A549 (cell line): ENCODE data around the gene KLF6. TPM values are rescaled to one million over a fixed set of nuclear protein-coding genes. Genes with fewer than 3 reads are reported as not detected.

Source experiments
- ATAC-seq, 2 experiments: fragments of 200-7000 bp in 1 of 2; fragments of >200 bp in 1 of 2; cut with Nextera tagmentation in 1 of 2; cut with Tn5 transposase in 1 of 2; 3 replicates each; pipeline versions ENCODE4 v1.8.0 to v1.9.1; 2018 to 2020; ENCODE audit warnings: mild to moderate bottlenecking in 1 of 2, moderate library complexity in 1 of 2
- CTCF ChIA-PET: fragments of 300-600 bp; sonication (Branson Sonifier 250); formaldehyde crosslinking; extraction: SDS; loops from one replicate; lab custom pipeline; 2021; ENCODE audit warnings: antibody characterized with exemption, inconsistent platforms; lab: Yijun Ruan, JAX
- POLR2A ChIA-PET: fragments of 350-600 bp; formaldehyde crosslinking; extraction: SDS; loops from one replicate; lab custom pipeline; 2021; ENCODE audit warnings: antibody characterized with exemption, inconsistent platforms; lab: Yijun Ruan, JAX
- DNase-seq, 2 experiments: peaks; one replicate each; pipeline versions ENCODE4 v3.0.0 to v3.0.0-alpha.2; 2011 to 2016; ENCODE audit warnings: low read depth in 1 of 2, low spot score in 1 of 2
- FAIRE-seq: peaks from 2 replicates; lab custom pipeline; 2011; peaks lifted over from hg19 to GRCh38; lab: Jason Lieb, UNC
- H3K27ac ChIP-seq, 2 experiments: fragments of >200 bp; sonication (Bioruptor Twin); formaldehyde crosslinking; 3 replicates each; pipeline ENCODE4 v1.5.1; 2016 to 2017
- H3K4me1 ChIP-seq: fragments of >200 bp; sonication (Bioruptor Twin); formaldehyde crosslinking; 3 replicates; pipeline ENCODE4 v1.6.1; 2016
- H3K4me2 ChIP-seq: fragments of >200 bp; sonication (Bioruptor Twin); formaldehyde crosslinking; 3 replicates; pipeline ENCODE4 v1.6.1; 2016
- H3K4me3 ChIP-seq: fragments of >200 bp; sonication (Bioruptor Twin); formaldehyde crosslinking; 3 replicates; pipeline ENCODE4 v1.5.1; 2016
- H3K9me3 ChIP-seq: fragments of >200 bp; sonication (Bioruptor Twin); formaldehyde crosslinking; 3 replicates; pipeline ENCODE4 v1.6.1; 2016
- BCL3 ChIP-seq: fragments of >200 bp; sonication (Bioruptor Twin); formaldehyde crosslinking; IDR thresholded peaks from 3 replicates; pipeline ENCODE4 v1.6.1; 2016
- BHLHE40 ChIP-seq: IDR thresholded peaks from 2 replicates; pipeline ENCODE4 v1.6.1; 2012; ENCODE audit warnings: low read depth, low read length, inconsistent platforms
- CBX2 ChIP-seq: fragments of 200-600 bp; sonication (generic); IDR thresholded peaks from 2 replicates; pipeline ENCODE4 v1.6.1; 2016; ENCODE audit warnings: low read depth, mild to moderate bottlenecking, borderline replicate concordance
- CEBPB ChIP-seq, 2 experiments: fragments of >200 bp in 1 of 2; sonication (Bioruptor Twin) in 1 of 2; formaldehyde crosslinking in 1 of 2; IDR thresholded peaks; 2 replicates each; pipeline ENCODE4 v1.6.1; 2012 to 2016
- CHD2 ChIP-seq: fragments of 150-350 bp; IDR thresholded peaks from 2 replicates; pipeline ENCODE4 v1.6.1; 2014; ENCODE audit warnings: low read length; ENCODE audit not compliant: partially characterized antibody
- EHF ChIP-seq: fragments of 250-450 bp; sonication (Bioruptor Pico); IDR thresholded peaks from 2 replicates; pipeline ENCODE4 v1.5.0; 2020; ENCODE audit warnings: mild to moderate bottlenecking
- FOSL2 ChIP-seq, 2 experiments: fragments of 450-650 bp in 1 of 2; fragments of >200 bp in 1 of 2; sonication (Bioruptor Twin) in 1 of 2; formaldehyde crosslinking; IDR thresholded peaks; 2 replicates each; pipeline versions ENCODE4 v1.5.0 to v1.6.1; 2016 to 2020; ENCODE audit warnings: mild to moderate bottlenecking in 1 of 2, moderate library complexity in 1 of 2
- HDAC2 ChIP-seq: fragments of 200-600 bp; sonication (generic); IDR thresholded peaks from 2 replicates; pipeline ENCODE4 v1.6.1; 2016
- HOXB13 ChIP-seq: fragments of 250-450 bp; sonication (Bioruptor Pico); IDR thresholded peaks from 2 replicates; pipeline ENCODE4 v1.5.0; 2020; ENCODE audit warnings: low read depth, mild to moderate bottlenecking, moderate library complexity
- HOXB5 ChIP-seq: fragments of 250-450 bp; sonication (Bioruptor Pico); IDR thresholded peaks from 2 replicates; pipeline ENCODE4 v1.5.0; 2020; ENCODE audit warnings: mild to moderate bottlenecking, moderate library complexity
- JUN ChIP-seq, 2 experiments: fragments of >200 bp; sonication (Bioruptor Twin); formaldehyde crosslinking; IDR thresholded peaks; 2 replicates in 1 of 2; 3 replicates in 1 of 2; pipeline ENCODE4 v1.6.1; 2016 to 2017
- KDM5A ChIP-seq: fragments of 200-600 bp; sonication (generic); IDR thresholded peaks from 2 replicates; pipeline ENCODE4 v1.6.1; 2016; ENCODE audit warnings: antibody characterized with exemption, mild to moderate bottlenecking
- MAFK ChIP-seq: fragments of 450-650 bp; IDR thresholded peaks from 2 replicates; pipeline ENCODE4 v1.6.1; 2014; ENCODE audit not compliant: partially characterized antibody
- MAZ ChIP-seq: fragments of 150-350 bp; IDR thresholded peaks from 2 replicates; pipeline ENCODE4 v1.6.1; 2014; ENCODE audit warnings: antibody characterized with exemption, low read depth, low read length, borderline replicate concordance
- NFE2L2 ChIP-seq: fragments of 150-350 bp; conservative IDR thresholded peaks from 2 replicates; pipeline ENCODE4 v1.6.1; 2014; ENCODE audit warnings: low read length
- NPAS2 ChIP-seq: fragments of 250-450 bp; sonication (Bioruptor Pico); IDR thresholded peaks from 2 replicates; pipeline ENCODE4 v1.8.0; 2022; ENCODE audit warnings: mild to moderate bottlenecking, moderate library complexity, borderline replicate concordance
- POLR2A ChIP-seq: IDR thresholded peaks from 2 replicates; pipeline ENCODE4 v1.6.1; 2012; ENCODE audit warnings: mild to moderate bottlenecking, low read length
- POLR2AphosphoS2 ChIP-seq: conservative IDR thresholded peaks from 2 replicates; pipeline ENCODE4 v1.6.1; 2012; ENCODE audit warnings: low read length, improper control_type of control experiment, inconsistent platforms
- RAD21 ChIP-seq, 2 experiments: fragments of >200 bp in 1 of 2; sonication (Bioruptor Twin) in 1 of 2; formaldehyde crosslinking in 1 of 2; IDR thresholded peaks in 1 of 2; conservative IDR thresholded peaks in 1 of 2; 2 replicates in 1 of 2; 3 replicates in 1 of 2; pipeline ENCODE4 v1.6.1; 2012 to 2018; ENCODE audit warnings: inconsistent platforms in 1 of 2
- REST ChIP-seq: fragments of 200-600 bp; sonication (generic); IDR thresholded peaks from 2 replicates; pipeline ENCODE4 v1.6.1; 2016; ENCODE audit warnings: antibody characterized with exemption, mild to moderate bottlenecking, moderate library complexity
- RNF2 ChIP-seq: fragments of 200-600 bp; sonication (generic); IDR thresholded peaks from 2 replicates; pipeline ENCODE4 v1.6.1; 2016; ENCODE audit warnings: low read depth, mild to moderate bottlenecking, antibody characterized with exemption, moderate library complexity, borderline replicate concordance
- SREBF2 ChIP-seq: fragments of 450-650 bp; IDR thresholded peaks from 2 replicates; pipeline ENCODE4 v1.6.1; 2014; ENCODE audit warnings: mild to moderate bottlenecking, moderate library complexity
- WGBS: methylation state at CpG from one replicate; pipeline ENCODE4 v1.1.6; 2017; ENCODE audit errors: missing lambda C conversion rate; 5-methylcytosine and 5-hydroxymethylcytosine counted together
- polyA plus RNA-seq, 4 experiments: library from polyadenylated mRNA; depleted of rRNA in 3 of 4; stranded (reverse); fragments of >200 nt; fragmentation: RNase III in 1 of 4; extraction: RNeasy Plus Mini Kit Qiagen cat#74134 plus additional on column Dnase treatment in 1 of 4; gene quantifications; 2 replicates in 3 of 4; 3 replicates in 1 of 4; pipeline ENCODE4 v1.2.3, GENCODE V29; 2011 to 2017

KLF6 gene
- polyA plus RNA-seq, 2 of the 4 experiments (the other 2 are of a cell fraction) = 31.9 to 86.8 TPM

- FAIRE-seq (no peak), DNase-seq (no peak), ATAC-seq (no peak)
- no peak overlapping the region for H3K4me2 ChIP-seq
- peak overlapping the region; percentile 82; a peak in 4 of 6 replicates for H3K27ac ChIP-seq
- POLR2A ChIA-PET = interaction anchor here (4.9 kb wide), 1 partner anchor 16 kb away, joined by 28 read pairs; the partner anchor contains the start of gene KLF6
- CTCF ChIA-PET = no interaction called here
- H3K4me3 ChIP-seq = no peak overlapping the region
- 95% methylated on average over 11 of the region's 11 CpGs for WGBS
- peaks cover 41% of the 10 kb centered on the region for H3K4me1 ChIP-seq
- TF ChIP-seq HOXB13 (CRISPR knock-in tag) (no peak), MAFK (peak; percentile 85)
- TF ChIP-seq, all 56 proteins: peak for 1
- no peaks in the 10 kb centered on the region; the same call in 2 of the 3 replicates for H3K9me3 ChIP-seq
Measured at GRCh38 chr10:3801558-3802192, 16.7 kb upstream of the KLF6 start.

GRCh38 chr10:3800586-3800985 lies 15.6 kb upstream of the KLF6 start:
- CTCF ChIA-PET = no interaction called here

More at GRCh38 chr10:3800586-3800985, 15.6 kb upstream of the KLF6 start:
- WGBS = 94% methylated on average over 5 of the region's 5 CpGs
- DNase-seq = no peak
- Histone ChIP-seq H3K4me1 (peaks cover 31% of the 10 kb centered on the region), H3K4me3 (no peak overlapping the region), H3K4me2 (no peak overlapping the region)
- POLR2A ChIA-PET = interaction anchor here (0.7 to 4.9 kb wide), 2 partner anchors 15 to 20 kb away, joined by 3 to 28 read pairs; partner anchors contain the start of gene KLF6
- TF ChIP-seq EHF (CRISPR knock-in tag) = no peak
- TF ChIP-seq KDM5A = no peak
- no peak for TF ChIP-seq MAZ
- TF ChIP-seq HDAC2 = no peak
- TF ChIP-seq BHLHE40 = no peak
- no peak for TF ChIP-seq SREBF2
- no peak for TF ChIP-seq REST
- no peak for TF ChIP-seq FOSL2 (IDR thresholded peaks at IDR 0.05)
- TF ChIP-seq FOSL2 (CRISPR knock-in tag; IDR thresholded peaks at IDR 0.05) = no peak
- no peak for TF ChIP-seq HOXB5
- no peak for TF ChIP-seq BCL3
- no peak for TF ChIP-seq CHD2
- no peak for TF ChIP-seq RNF2
- TF ChIP-seq JUN (IDR thresholded peaks at IDR 0.05) = no peak
- no peak for TF ChIP-seq POLR2A
- TF ChIP-seq CBX2 = no peak
- TF ChIP-seq NFE2L2 = no peak
- no peak for TF ChIP-seq RAD21 (conservative IDR thresholded peaks at IDR 0.05 in 1 of 2, IDR thresholded peaks at IDR 0.05 in 1 of 2)
- TF ChIP-seq CEBPB (IDR thresholded peaks at IDR 0.05) = no peak
- TF ChIP-seq POLR2AphosphoS2 = no peak
- no peak for TF ChIP-seq NPAS2
- TF ChIP-seq, all 56 proteins: peak for 0
- no peak for ATAC-seq
- Histone ChIP-seq H3K27ac (no peak overlapping the region; a peak in 1 of 6 replicates), H3K9me3 (no peaks in the 10 kb centered on the region; the same call in 1 of the 3 replicates)
- no peak for FAIRE-seq
